CD4-positive, alpha-beta T cell (primary cell): Measurements from ENCODE around the gene DNMT3L. TPM values are rescaled to one million over a fixed set of nuclear protein-coding genes. Genes with fewer than 3 reads are reported as not detected.

ENCODE experiments used
- ATAC-seq: fragments of 200-7000 bp; cut with Tn5 transposase; one replicate; pipeline ENCODE4 v1.10.0; 2022; ENCODE audit warnings: mild to moderate bottlenecking; ENCODE audit not compliant: poor library complexity
- CTCF ChIA-PET: fragments of 350-600 bp; sonication (Branson Sonifier 250); formaldehyde crosslinking; loops from one replicate; lab custom pipeline; 2021; ENCODE audit warnings: antibody characterized with exemption, inconsistent platforms; lab: Charles Lee
- POLR2A ChIA-PET: fragments of 350-600 bp; sonication (Branson Sonifier 250); formaldehyde crosslinking; loops from one replicate; lab custom pipeline; 2021; ENCODE audit warnings: antibody characterized with exemption, inconsistent platforms; lab: Charles Lee
- DNase-seq, 14 experiments: peaks; one replicate each; pipeline ENCODE4 v3.0.0-alpha.2; 2013 to 2020; ENCODE audit warnings: mixed read lengths in 2 of 14
- H3K27ac ChIP-seq, 2 donors: one replicate each; pipeline versions ENCODE4 v1.5.1 to v1.7.0; 2013; ENCODE audit warnings: low read length in 2 of 2, low read depth in 1 of 2, mild to moderate bottlenecking in 1 of 2
- H3K27me3 ChIP-seq, 2 experiments: 1 replicate in 1 of 2; 2 replicates in 1 of 2; pipeline versions ENCODE4 v1.6.1 to v1.7.0; 2013; ENCODE audit warnings: low read length in 2 of 2, control low read depth in 1 of 2, mild to moderate bottlenecking in 1 of 2, moderate library complexity in 1 of 2; ENCODE audit not compliant: insufficient read depth in 2 of 2, control insufficient read depth in 1 of 2
- H3K36me3 ChIP-seq: one replicate; pipeline ENCODE4 v1.6.1; 2013; ENCODE audit warnings: low read length, control low read depth; ENCODE audit not compliant: insufficient read depth
- H3K4me1 ChIP-seq: one replicate; pipeline ENCODE4 v1.6.1; 2013; ENCODE audit warnings: low read length, control low read depth; ENCODE audit not compliant: insufficient read depth
- H3K4me3 ChIP-seq: one replicate; pipeline ENCODE4 v1.5.1; 2013; ENCODE audit warnings: mild to moderate bottlenecking, low read length, moderate library complexity
- H3K9me3 ChIP-seq, 2 experiments: 1 replicate in 1 of 2; 2 replicates in 1 of 2; pipeline versions ENCODE4 v1.6.1 to v1.7.0; 2013; ENCODE audit warnings: low read length in 2 of 2, mild to moderate bottlenecking in 2 of 2, control low read depth in 1 of 2, moderate library complexity in 1 of 2; ENCODE audit not compliant: control insufficient read depth in 1 of 2, insufficient read depth in 1 of 2
- H3K27ac Mint-ChIP-seq: one replicate; pipeline ENCODE4 v1.8.0; 2020; ENCODE audit warnings: mixed read lengths
- H3K27me3 Mint-ChIP-seq: one replicate; pipeline ENCODE4 v1.8.0; 2021; ENCODE audit warnings: mixed read lengths
- H3K36me3 Mint-ChIP-seq: one replicate; pipeline ENCODE4 v1.8.0; 2021; ENCODE audit warnings: low read depth, mixed read lengths
- H3K4me1 Mint-ChIP-seq: one replicate; pipeline ENCODE4 v1.8.0; 2021; ENCODE audit warnings: low read depth, mixed read lengths
- H3K4me3 Mint-ChIP-seq: one replicate; pipeline ENCODE4 v1.8.0; 2020; ENCODE audit warnings: mild to moderate bottlenecking, mixed read lengths
- H3K9me3 Mint-ChIP-seq: one replicate; pipeline ENCODE4 v1.8.0; 2020; ENCODE audit warnings: mixed read lengths
- intact Hi-C, 2 experiments: fragments of 100-400 bp; cut with DNase I in 1 of 2; cut with micrococcal nuclease in 1 of 2; formaldehyde crosslinking; loops; one replicate each; pipeline versions ENCODE4 v1.15.1 to v1.9.0; 2023 to 2025; cut with DNase I, micrococcal nuclease
- polyA plus RNA-seq, 2 donors: library from polyadenylated mRNA; unstranded; fragments of 120-200 nt; gene quantifications; one replicate each; pipeline ENCODE4 v1.2.1, GENCODE V29; 2013
- total RNA-seq, 174 experiments: library from RNA in 2 of 174; stranded (reverse) in 2 of 174; gene quantifications; one replicate each; pipeline ENCODE4 v1.2.3 and lab custom pipeline; 2021 to 2026
- TF ChIP-seq, protein P1 (sequence below): fragments of 200-600 bp; IDR thresholded peaks from one replicate; pipeline ENCODE4 v1.8.0; 2022; ENCODE audit warnings: antibody characterized with exemption, mild to moderate bottlenecking

Gene DNMT3L
- total RNA-seq (not detected), total RNA-seq (lab: John Stamatoyannopoulos, UW) (0 to 0.13 (median 0) reads per million in 172 experiments)
- polyA plus RNA-seq (2013, experiment 1 of 2): not detected
- polyA plus RNA-seq (2013, experiment 2 of 2): not detected

- no peaks in the 10 kb centered on the region for H3K36me3 ChIP-seq
- intact Hi-C loops: no loop called here
- DNase-seq (peak in 1 of 14 experiments; percentile 11), ATAC-seq (no peak)
- no peaks in the 10 kb centered on the region for H3K27me3 Mint-ChIP-seq
- no peak within 1 kb of the TSS for H3K27ac ChIP-seq
- H3K4me1 Mint-ChIP-seq: no peaks in the 10 kb centered on the region
- H3K27me3 ChIP-seq: no peaks in the 10 kb centered on the region
- H3K4me3 Mint-ChIP-seq: no peak within 1 kb of the TSS
- ChIA-PET POLR2A (no interaction called here), CTCF (no interaction called here)
- no peak within 1 kb of the TSS for H3K4me3 ChIP-seq
- TF ChIP-seq, protein P1, sequence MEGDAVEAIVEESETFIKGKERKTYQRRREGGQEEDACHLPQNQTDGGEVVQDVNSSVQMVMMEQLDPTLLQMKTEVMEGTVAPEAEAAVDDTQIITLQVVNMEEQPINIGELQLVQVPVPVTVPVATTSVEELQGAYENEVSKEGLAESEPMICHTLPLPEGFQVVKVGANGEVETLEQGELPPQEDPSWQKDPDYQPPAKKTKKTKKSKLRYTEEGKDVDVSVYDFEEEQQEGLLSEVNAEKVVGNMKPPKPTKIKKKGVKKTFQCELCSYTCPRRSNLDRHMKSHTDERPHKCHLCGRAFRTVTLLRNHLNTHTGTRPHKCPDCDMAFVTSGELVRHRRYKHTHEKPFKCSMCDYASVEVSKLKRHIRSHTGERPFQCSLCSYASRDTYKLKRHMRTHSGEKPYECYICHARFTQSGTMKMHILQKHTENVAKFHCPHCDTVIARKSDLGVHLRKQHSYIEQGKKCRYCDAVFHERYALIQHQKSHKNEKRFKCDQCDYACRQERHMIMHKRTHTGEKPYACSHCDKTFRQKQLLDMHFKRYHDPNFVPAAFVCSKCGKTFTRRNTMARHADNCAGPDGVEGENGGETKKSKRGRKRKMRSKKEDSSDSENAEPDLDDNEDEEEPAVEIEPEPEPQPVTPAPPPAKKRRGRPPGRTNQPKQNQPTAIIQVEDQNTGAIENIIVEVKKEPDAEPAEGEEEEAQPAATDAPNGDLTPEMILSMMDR: no peak
- H3K9me3 Mint-ChIP-seq: no peaks in the 10 kb centered on the region
- no peaks in the 10 kb centered on the region for H3K4me1 ChIP-seq
- H3K36me3 Mint-ChIP-seq: no peaks in the 10 kb centered on the region
- no peak within 1 kb of the TSS for H3K27ac Mint-ChIP-seq
- H3K9me3 ChIP-seq: no peaks in the 10 kb centered on the region
These were observed at the start of gene DNMT3L for GRCh38 chr21:44261675-44262295. TSS of gene DNMT3L (minus strand) at chr21:44261897. CDS start at chr21:44261259, 638 bp downstream.

DNA sequence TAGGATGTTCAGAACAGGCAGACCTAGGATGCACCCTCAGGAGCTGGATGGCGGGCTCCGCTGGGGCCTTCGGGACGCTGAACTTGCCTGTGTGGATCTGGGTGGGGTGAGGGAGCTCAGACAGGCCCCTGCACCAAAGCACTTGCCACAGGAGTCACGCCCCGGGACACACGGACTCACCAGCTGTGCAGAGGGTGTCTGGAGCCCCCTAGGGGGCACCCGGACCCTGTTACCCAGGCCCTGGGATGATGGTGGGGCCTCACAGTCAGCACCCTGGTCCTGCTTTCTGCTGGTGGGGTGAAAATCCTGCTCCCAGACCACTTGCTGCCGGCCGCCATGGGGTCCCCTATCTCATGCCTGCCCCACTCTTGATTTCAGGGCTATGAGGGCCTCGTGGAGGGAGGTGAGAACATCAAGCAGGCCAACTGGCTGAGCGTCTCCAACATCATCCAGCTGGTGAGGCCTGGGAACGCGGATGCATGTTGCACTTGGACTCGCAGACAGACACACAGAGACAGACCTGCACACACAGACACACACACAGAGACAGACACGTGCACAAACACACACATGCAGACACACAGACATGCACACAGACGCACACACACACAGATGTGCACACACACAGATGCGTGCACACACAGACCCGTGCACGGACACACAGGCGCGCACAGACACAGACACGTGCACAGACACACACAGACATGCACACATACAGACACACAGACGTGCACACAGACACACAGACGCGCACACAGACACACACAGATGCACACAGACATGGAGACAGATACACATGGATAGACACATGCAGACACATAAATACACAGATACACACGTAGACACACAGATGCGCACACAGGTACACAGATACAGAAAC, 49.2 kb upstream of the DNMT3L start:
- no peak for ATAC-seq
- no peak for DNase-seq
- H3K36me3 Mint-ChIP-seq: peaks cover 45% of the 10 kb centered on the region
- Histone ChIP-seq H3K4me3 (no peak overlapping the region), H3K27ac (no peak overlapping the region), H3K9me3 (no peaks in the 10 kb centered on the region), H3K4me1 (peaks cover 12% of the 10 kb centered on the region), H3K27me3 (no peaks in the 10 kb centered on the region), H3K36me3 (peaks cover 86% of the 10 kb centered on the region)
- intact Hi-C loops: no loop called here
- H3K4me3 Mint-ChIP-seq: no peak overlapping the region
- ChIA-PET CTCF (no interaction called here), POLR2A (no interaction called here)
- no peaks in the 10 kb centered on the region for H3K27me3 Mint-ChIP-seq
- peak overlapping the region; percentile 44 for H3K27ac Mint-ChIP-seq
- H3K4me1 Mint-ChIP-seq: peaks cover 5% of the 10 kb centered on the region
- TF ChIP-seq, protein P1: no peak
- H3K9me3 Mint-ChIP-seq: no peaks in the 10 kb centered on the region

- H3K36me3 ChIP-seq: peaks cover 63% of the 10 kb centered on the region
These were observed 45.4 kb upstream of the DNMT3L start for GRCh38 chr21:44306936-44307704.

More at GRCh38 chr21:44306936-44307704, 45.4 kb upstream of the DNMT3L start:
- ATAC-seq (no peak), DNase-seq (no peak)
- Histone ChIP-seq H3K4me1 (peaks cover 50% of the 10 kb centered on the region), H3K4me3 (no peak overlapping the region), H3K9me3 (no peaks in the 10 kb centered on the region), H3K27ac (no peak overlapping the region), H3K27me3 (no peaks in the 10 kb centered on the region)
- Mint-ChIP-seq H3K4me3 (no peak overlapping the region), H3K27ac (peak overlapping the region; percentile 71), H3K27me3 (no peaks in the 10 kb centered on the region), H3K4me1 (peaks cover 31% of the 10 kb centered on the region), H3K9me3 (no peaks in the 10 kb centered on the region), H3K36me3 (peaks cover 39% of the 10 kb centered on the region)
- POLR2A ChIA-PET: no interaction called here
- TF ChIP-seq, protein P1: no peak
- CTCF ChIA-PET: no interaction called here
- intact Hi-C loops: no loop called here
